Endothelial cell of umbilical vein (primary cell): Measurements from ENCODE around the gene PRKAA1. TPM values are rescaled to one million over a fixed set of nuclear protein-coding genes. Genes with fewer than 3 reads are reported as not detected.

Experiments
- BruUV-seq: library from RNA; stranded (reverse); fragments of 400-500 nt; replicated peaks from 2 replicates; lab custom pipeline; 2021; lab: Mats Ljungman, UMichigan
- CTCF ChIA-PET: fragments of 300-600, 350-600 bp; sonication (Branson Sonifier 250); formaldehyde crosslinking; loops from one replicate; lab custom pipeline; 2021; ENCODE audit warnings: antibody characterized with exemption, inconsistent platforms; lab: Charles Lee
- POLR2A ChIA-PET: fragments of 300-600, 350-600 bp; sonication (Branson Sonifier 250); formaldehyde crosslinking; loops from one replicate; lab custom pipeline; 2021; ENCODE audit warnings: antibody characterized with exemption, inconsistent platforms; lab: Charles Lee
- DNase-seq: peaks from one replicate; pipeline ENCODE4 v3.0.0-alpha.2; 2011; ENCODE audit warnings: low read depth, low spot score
- FAIRE-seq: peaks from 2 replicates; lab custom pipeline; 2011; peaks lifted over from hg19 to GRCh38; lab: Jason Lieb, UNC
- H2AFZ ChIP-seq: 2 replicates; pipeline ENCODE4 v1.6.0; 2012; ENCODE audit warnings: low read depth, low read length, control low read depth, inconsistent platforms
- H3K27ac ChIP-seq: 2 replicates; pipeline ENCODE4 v1.5.1; 2011; ENCODE audit warnings: low read depth, mild to moderate bottlenecking, control low read depth, low read length, moderate library complexity; ENCODE audit not compliant: insufficient read depth
- H3K27me3 ChIP-seq, 2 experiments: 2 replicates each; pipeline versions ENCODE4 v1.6.0 to v1.6.1; 2011; ENCODE audit warnings: low read length in 2 of 2, mixed read lengths in 1 of 2; ENCODE audit not compliant: control insufficient read depth in 2 of 2, insufficient read depth in 2 of 2
- H3K36me3 ChIP-seq, 2 experiments: 2 replicates in 1 of 2; 3 replicates in 1 of 2; pipeline ENCODE4 v1.5.1; 2011; ENCODE audit warnings: low read length in 2 of 2, mild to moderate bottlenecking in 1 of 2, moderate library complexity in 1 of 2; ENCODE audit not compliant: control insufficient read depth in 2 of 2, insufficient read depth in 2 of 2; ENCODE audit errors: extremely low read depth in 1 of 2
- H3K4me1 ChIP-seq: 3 replicates; pipeline ENCODE4 v1.5.1; 2011; ENCODE audit warnings: mild to moderate bottlenecking, low read length; ENCODE audit not compliant: control insufficient read depth, insufficient read depth; ENCODE audit errors: extremely low read depth
- H3K4me2 ChIP-seq: 2 replicates; pipeline ENCODE4 v1.6.1; 2011; ENCODE audit warnings: low read length, control low read depth, mixed read lengths; ENCODE audit not compliant: insufficient read depth
- H3K4me3 ChIP-seq, 3 experiments: fragments of 200-600 bp in 1 of 3; sonication (generic), shearing (Covaris generic) in 1 of 3; replicated peaks in 1 of 3; 2 replicates each; pipeline ENCODE4 v1.5.1; 2011 to 2016; ENCODE audit warnings: control low read depth in 3 of 3, low read length in 3 of 3, mild to moderate bottlenecking in 2 of 3, inconsistent platforms in 1 of 3, low read depth in 1 of 3, moderate library complexity in 1 of 3; ENCODE audit not compliant: insufficient read depth in 1 of 3
- H3K79me2 ChIP-seq: 2 replicates; pipeline ENCODE4 v1.6.0; 2012; ENCODE audit warnings: low read length, inconsistent platforms; ENCODE audit not compliant: control insufficient read depth, insufficient read depth
- H3K9ac ChIP-seq: replicated peaks from 2 replicates; pipeline ENCODE3; 2011; ENCODE audit warnings: low read length, control low read depth; ENCODE audit not compliant: insufficient read depth; ENCODE audit errors: extremely low read depth
- H3K9me1 ChIP-seq: replicated peaks from 3 replicates; pipeline ENCODE4 v1.6.0; 2011; ENCODE audit warnings: mild to moderate bottlenecking, low read length; ENCODE audit not compliant: control insufficient read depth, insufficient read depth; ENCODE audit errors: extremely low read depth
- H3K9me3 ChIP-seq: replicated peaks from 2 replicates; pipeline ENCODE4 v1.5.1; 2012; ENCODE audit warnings: low read length, inconsistent platforms; ENCODE audit not compliant: control insufficient read depth, insufficient read depth
- H4K20me1 ChIP-seq: replicated peaks from 2 replicates; pipeline ENCODE3; 2011; ENCODE audit warnings: mild to moderate bottlenecking, low read length; ENCODE audit not compliant: control insufficient read depth, insufficient read depth; ENCODE audit errors: extremely low read depth
- EZH2 ChIP-seq: IDR thresholded peaks from 2 replicates; pipeline ENCODE4 v1.6.1; 2012; ENCODE audit warnings: borderline replicate concordance, low read depth, mild to moderate bottlenecking, moderate library complexity, low read length, inconsistent platforms; ENCODE audit not compliant: severe bottlenecking
- FOS ChIP-seq: IDR thresholded peaks from 2 replicates; pipeline ENCODE4 v1.6.1; 2011; ENCODE audit warnings: mild to moderate bottlenecking, low read length, moderate library complexity, borderline replicate concordance; ENCODE audit not compliant: insufficient read depth
- GATA2 ChIP-seq: IDR thresholded peaks from 2 replicates; pipeline ENCODE4 v1.7.0; 2011; ENCODE audit warnings: low read depth, mild to moderate bottlenecking, moderate library complexity, mixed read lengths, low read length; ENCODE audit not compliant: insufficient read length, insufficient read depth
- JUN ChIP-seq: IDR thresholded peaks from 2 replicates; pipeline ENCODE4 v1.6.1; 2011; ENCODE audit warnings: borderline replicate concordance, low read depth; ENCODE audit not compliant: insufficient read length, insufficient read depth
- MYC ChIP-seq: IDR thresholded peaks from one replicate; pipeline ENCODE4 v1.6.1; 2011; ENCODE audit warnings: mild to moderate bottlenecking, low read depth, low read length
- POLR2A ChIP-seq: IDR thresholded peaks from 2 replicates; pipeline ENCODE4 v1.6.1; 2012; ENCODE audit warnings: low read depth, mild to moderate bottlenecking, control low read depth, low read length
- POLR2AphosphoS5 ChIP-seq: IDR thresholded peaks from 2 replicates; pipeline ENCODE4 v1.6.1; 2012; ENCODE audit warnings: low read depth, mild to moderate bottlenecking, control low read depth, low read length, moderate library complexity; ENCODE audit not compliant: insufficient read depth
- dilution Hi-C: fragments of 300-500 bp; cut with MboI; formaldehyde crosslinking; loops from one replicate; pipeline ENCODE4 v1.15.0; 2019; ENCODE audit warnings: low sequenced_read_pairs; ENCODE audit not compliant: extremely low pct_ligation_motif_present
- intact Hi-C: fragments of 100-400 bp; cut with micrococcal nuclease; formaldehyde crosslinking; loops from one replicate; pipeline ENCODE4 v1.10.0; 2022
- polyA plus RNA-seq, 4 experiments: library from polyadenylated mRNA; depleted of rRNA in 3 of 4; stranded (reverse) in 3 of 4; unstranded in 1 of 4; fragments of >200 nt; gene quantifications; 2 replicates each; pipeline versions ENCODE4 v1.2.1 to v1.2.3, GENCODE V29; 2011 to 2012; ENCODE audit warnings: missing spikeins in 1 of 4
- total RNA-seq: library from RNA; stranded (reverse); gene quantifications from 2 replicates; pipeline ENCODE4 v1.2.3, GENCODE V29; 2021
- TF ChIP-seq, protein P1 (sequence below): IDR thresholded peaks from 2 replicates; pipeline ENCODE4 v1.6.1; 2011; ENCODE audit not compliant: insufficient read depth, insufficient read length
- TF ChIP-seq, protein P2 (sequence below), 2 donors: IDR thresholded peaks; 1 replicate in 1 of 2; 2 replicates in 1 of 2; pipeline ENCODE4 v1.5.1; 2011; ENCODE audit warnings: low read length in 2 of 2, mild to moderate bottlenecking in 2 of 2, moderate library complexity in 2 of 2, control low read depth in 1 of 2, inconsistent platforms in 1 of 2, low read depth in 1 of 2; ENCODE audit not compliant: insufficient read depth in 1 of 2; ENCODE audit errors: extremely low read depth in 1 of 2

PRKAA1 gene
- total and polyA plus RNA-seq, 2 donors (not counting 3 experiments of a cell fraction or from before 2014, with no cell fraction given), result 37.0 to 83.5 TPM

DNA sequence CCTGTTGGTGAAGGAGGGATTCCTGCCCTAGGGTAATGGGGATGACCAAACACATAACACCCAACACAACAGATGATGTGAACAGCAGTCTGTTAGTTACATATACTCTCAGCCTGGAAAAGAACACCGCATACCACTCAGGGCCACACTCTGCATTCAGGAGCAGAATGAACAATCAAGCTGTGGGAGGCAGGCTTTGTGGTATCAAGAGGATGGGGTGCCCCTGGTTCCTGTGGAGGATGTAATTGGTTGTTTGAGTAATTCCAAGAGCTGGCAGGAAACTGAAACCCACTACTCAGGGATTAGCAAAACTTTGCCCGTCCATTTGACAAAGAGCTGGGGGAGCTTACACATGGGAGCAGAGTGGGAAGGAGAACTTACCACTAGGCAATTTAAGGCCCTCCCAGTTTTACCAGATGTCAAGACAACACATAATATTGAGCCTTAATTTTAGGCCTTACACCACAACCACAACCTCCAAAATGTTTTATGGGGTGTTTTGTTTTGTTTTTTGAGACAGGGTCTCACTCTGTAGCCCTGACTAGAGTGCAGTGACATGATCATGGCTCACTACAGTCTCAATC is 15.6 kb upstream of the PRKAA1 start:
- TF ChIP-seq MYC, result no peak
- TF ChIP-seq JUN, result no peak
- TF ChIP-seq, protein P1, sequence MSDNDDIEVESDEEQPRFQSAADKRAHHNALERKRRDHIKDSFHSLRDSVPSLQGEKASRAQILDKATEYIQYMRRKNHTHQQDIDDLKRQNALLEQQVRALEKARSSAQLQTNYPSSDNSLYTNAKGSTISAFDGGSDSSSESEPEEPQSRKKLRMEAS, result no peak
- no peak for TF ChIP-seq FOS
- TF ChIP-seq POLR2AphosphoS5, result no peak
- TF ChIP-seq, protein P2, sequence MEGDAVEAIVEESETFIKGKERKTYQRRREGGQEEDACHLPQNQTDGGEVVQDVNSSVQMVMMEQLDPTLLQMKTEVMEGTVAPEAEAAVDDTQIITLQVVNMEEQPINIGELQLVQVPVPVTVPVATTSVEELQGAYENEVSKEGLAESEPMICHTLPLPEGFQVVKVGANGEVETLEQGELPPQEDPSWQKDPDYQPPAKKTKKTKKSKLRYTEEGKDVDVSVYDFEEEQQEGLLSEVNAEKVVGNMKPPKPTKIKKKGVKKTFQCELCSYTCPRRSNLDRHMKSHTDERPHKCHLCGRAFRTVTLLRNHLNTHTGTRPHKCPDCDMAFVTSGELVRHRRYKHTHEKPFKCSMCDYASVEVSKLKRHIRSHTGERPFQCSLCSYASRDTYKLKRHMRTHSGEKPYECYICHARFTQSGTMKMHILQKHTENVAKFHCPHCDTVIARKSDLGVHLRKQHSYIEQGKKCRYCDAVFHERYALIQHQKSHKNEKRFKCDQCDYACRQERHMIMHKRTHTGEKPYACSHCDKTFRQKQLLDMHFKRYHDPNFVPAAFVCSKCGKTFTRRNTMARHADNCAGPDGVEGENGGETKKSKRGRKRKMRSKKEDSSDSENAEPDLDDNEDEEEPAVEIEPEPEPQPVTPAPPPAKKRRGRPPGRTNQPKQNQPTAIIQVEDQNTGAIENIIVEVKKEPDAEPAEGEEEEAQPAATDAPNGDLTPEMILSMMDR (IDR thresholded peaks at IDR 0.05; ENCODE audit: extremely low read depth in 1 of 2, insufficient read depth in 1 of 2, low read depth in 1 of 2, low read length in 2 of 2), result no peak
- no peak for TF ChIP-seq POLR2A
- TF ChIP-seq GATA2, result no peak
- TF ChIP-seq EZH2, result no peak
- intact Hi-C loops, result no loop called here
- Histone ChIP-seq H3K9ac (no peak overlapping the region), H3K27me3 (no peaks in the 10 kb centered on the region), H3K4me3 (no peak overlapping the region), H3K27ac (no peak overlapping the region), H3K9me3 (no peaks in the 10 kb centered on the region), H4K20me1 (no peaks in the 10 kb centered on the region), H3K4me1 (no peaks in the 10 kb centered on the region), H2AFZ (no peak overlapping the region), H3K9me1 (no peaks in the 10 kb centered on the region), H3K79me2 (no peaks in the 10 kb centered on the region), H3K36me3 (no peaks in the 10 kb centered on the region), H3K4me2 (no peak overlapping the region)
- BruUV-seq, result no TSS peak
- POLR2A ChIA-PET, result no interaction called here
- CTCF ChIA-PET, result interaction anchor here (1.5 kb wide), 1 partner anchor 10 kb away, joined by 4 read pairs; no protein-coding TSS in a partner anchor
- dilution Hi-C loops, result no loop called here
- FAIRE-seq (no peak), DNase-seq (no peak)
